OCI-LY3 (cell line): Measurements from ENCODE around the gene ERICH4.

Source experiments
- EZH2phosphoT487 ChIP-seq: fragments of 200-600 bp; shearing (Covaris generic); IDR thresholded peaks from 2 replicates; pipeline ENCODE4 v1.6.1; 2018; ENCODE audit warnings: antibody characterized with exemption, mixed run types, low read depth
- TF ChIP-seq, protein P1 (sequence below): fragments of 200-600, 300-600 bp; sonication (generic); IDR thresholded peaks from 2 replicates; pipeline ENCODE4 v1.5.1; 2014; ENCODE audit warnings: antibody characterized with exemption, low read length, low read depth

DNA sequence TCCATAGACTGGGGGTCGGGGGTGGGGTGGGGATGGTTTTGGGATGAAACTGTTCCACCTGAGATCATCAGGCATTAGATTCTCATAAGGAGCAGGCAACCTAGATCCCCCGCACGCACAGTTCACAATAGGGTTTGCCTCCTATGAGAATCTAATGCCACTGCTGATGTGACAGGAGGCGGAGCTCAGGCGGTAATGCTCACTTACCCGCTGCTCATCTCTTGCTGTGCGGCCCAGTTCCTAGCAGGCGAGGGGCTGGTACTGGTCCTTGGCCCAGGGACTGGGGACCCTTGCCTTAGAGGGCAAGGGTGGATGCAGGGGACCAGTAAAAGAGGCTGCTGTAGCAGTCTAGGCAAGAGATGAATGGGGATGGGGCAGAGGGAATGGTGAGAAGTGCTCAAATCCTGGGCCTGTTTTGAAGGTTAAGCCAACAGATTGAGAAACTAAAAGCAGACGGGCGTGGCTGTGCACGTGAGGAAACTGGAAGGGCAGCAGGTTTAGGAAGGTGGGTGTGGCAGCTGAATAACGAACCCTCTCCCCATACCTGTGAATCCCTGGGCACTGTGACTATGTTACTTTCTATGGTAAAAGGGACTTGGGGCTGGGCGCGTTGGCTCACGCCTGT, 1.5 kb upstream of the ERICH4 start:
- TF ChIP-seq, protein P1, sequence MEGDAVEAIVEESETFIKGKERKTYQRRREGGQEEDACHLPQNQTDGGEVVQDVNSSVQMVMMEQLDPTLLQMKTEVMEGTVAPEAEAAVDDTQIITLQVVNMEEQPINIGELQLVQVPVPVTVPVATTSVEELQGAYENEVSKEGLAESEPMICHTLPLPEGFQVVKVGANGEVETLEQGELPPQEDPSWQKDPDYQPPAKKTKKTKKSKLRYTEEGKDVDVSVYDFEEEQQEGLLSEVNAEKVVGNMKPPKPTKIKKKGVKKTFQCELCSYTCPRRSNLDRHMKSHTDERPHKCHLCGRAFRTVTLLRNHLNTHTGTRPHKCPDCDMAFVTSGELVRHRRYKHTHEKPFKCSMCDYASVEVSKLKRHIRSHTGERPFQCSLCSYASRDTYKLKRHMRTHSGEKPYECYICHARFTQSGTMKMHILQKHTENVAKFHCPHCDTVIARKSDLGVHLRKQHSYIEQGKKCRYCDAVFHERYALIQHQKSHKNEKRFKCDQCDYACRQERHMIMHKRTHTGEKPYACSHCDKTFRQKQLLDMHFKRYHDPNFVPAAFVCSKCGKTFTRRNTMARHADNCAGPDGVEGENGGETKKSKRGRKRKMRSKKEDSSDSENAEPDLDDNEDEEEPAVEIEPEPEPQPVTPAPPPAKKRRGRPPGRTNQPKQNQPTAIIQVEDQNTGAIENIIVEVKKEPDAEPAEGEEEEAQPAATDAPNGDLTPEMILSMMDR, result no peak
- no peak for TF ChIP-seq EZH2phosphoT487
